Fibroblast of lung (primary cell): Measurements from ENCODE around the gene PLEKHA8. TPM values are rescaled to one million over a fixed set of nuclear protein-coding genes. Genes with fewer than 3 reads are reported as not detected.
A peak's percentile ranks its signal among the peaks of the same experiment; 100 is the strongest.

Source experiments
- DNase-seq, 2 donors: peaks; one replicate each; pipeline versions ENCODE4 v3.0.0 to v3.0.0-alpha.2; 2010; ENCODE audit warnings: low read depth in 2 of 2
- H2AFZ ChIP-seq: 2 replicates; pipeline ENCODE4 v1.5.1; 2012; ENCODE audit warnings: low read length, control low read depth, inconsistent platforms
- H3K27ac ChIP-seq: 2 replicates; pipeline ENCODE4 v1.5.1; 2011; ENCODE audit warnings: low read length, control low read depth; ENCODE audit not compliant: insufficient read depth
- H3K27me3 ChIP-seq: 2 replicates; pipeline ENCODE4 v1.5.1; 2011; ENCODE audit warnings: mild to moderate bottlenecking, low read length; ENCODE audit not compliant: control insufficient read depth, insufficient read depth
- H3K36me3 ChIP-seq: 2 replicates; pipeline ENCODE4 v1.5.1; 2011; ENCODE audit warnings: low read length; ENCODE audit not compliant: control insufficient read depth, insufficient read depth
- H3K4me1 ChIP-seq: 2 replicates; pipeline ENCODE4 v1.5.1; 2011; ENCODE audit warnings: low read length; ENCODE audit not compliant: control insufficient read depth, insufficient read depth; ENCODE audit errors: extremely low read depth
- H3K4me2 ChIP-seq: 2 replicates; pipeline ENCODE4 v1.5.1; 2011; ENCODE audit warnings: low read length, control low read depth; ENCODE audit not compliant: insufficient read depth; ENCODE audit errors: extremely low read depth
- H3K4me3 ChIP-seq, 4 experiments: fragments of 200-600 bp in 1 of 4; sonication (generic) in 1 of 4; replicated peaks in 1 of 4; 2 replicates each; pipeline ENCODE4 v1.5.1; 2011 to 2016; ENCODE audit warnings: low read length in 4 of 4, low read depth in 3 of 4, mild to moderate bottlenecking in 3 of 4, control low read depth in 2 of 4, inconsistent platforms in 1 of 4, mixed read lengths in 1 of 4; ENCODE audit not compliant: insufficient read depth in 1 of 4; ENCODE audit errors: control extremely low read depth in 1 of 4
- H3K79me2 ChIP-seq: 2 replicates; pipeline ENCODE4 v1.5.1; 2012; ENCODE audit warnings: mild to moderate bottlenecking, low read length, inconsistent platforms; ENCODE audit not compliant: control insufficient read depth, insufficient read depth
- H3K9ac ChIP-seq: 2 replicates; pipeline ENCODE4 v1.5.1; 2011; ENCODE audit warnings: mild to moderate bottlenecking, low read length, control low read depth; ENCODE audit not compliant: insufficient read depth
- H3K9me3 ChIP-seq: 2 replicates; pipeline ENCODE4 v1.5.1; 2012; ENCODE audit warnings: low read depth, low read length; ENCODE audit not compliant: control insufficient read depth, insufficient read depth
- H4K20me1 ChIP-seq: 2 replicates; pipeline ENCODE4 v1.5.1; 2011; ENCODE audit warnings: low read length; ENCODE audit not compliant: control insufficient read depth, insufficient read depth; ENCODE audit errors: extremely low read depth
- CTCF ChIP-seq, 2 donors: IDR thresholded peaks in 1 of 2; conservative IDR thresholded peaks in 1 of 2; 1 replicate in 1 of 2; 2 replicates in 1 of 2; pipeline ENCODE4 v1.5.1; 2011 to 2012; ENCODE audit warnings: low read length in 2 of 2, control low read depth in 1 of 2, inconsistent platforms in 1 of 2, low read depth in 1 of 2, mild to moderate bottlenecking in 1 of 2
- EZH2 ChIP-seq: IDR thresholded peaks from 2 replicates; pipeline ENCODE4 v1.5.1; 2012; ENCODE audit warnings: low read length, control low read depth, mild to moderate bottlenecking; ENCODE audit errors: missing control alignments
- polyA plus RNA-seq, 2 donors: library from polyadenylated mRNA; depleted of rRNA in 1 of 2; stranded (reverse) in 1 of 2; unstranded in 1 of 2; fragments of >200 nt; gene quantifications; 2 replicates each; pipeline ENCODE4 v1.2.1, GENCODE V29; 2011 to 2012; ENCODE audit warnings: missing spikeins in 1 of 2
- total RNA-seq: library from RNA; depleted of rRNA; stranded (reverse); fragments of >200 nt; gene quantifications from 2 replicates; pipeline ENCODE4 v1.2.1, GENCODE V29; 2014

Gene PLEKHA8
- total and polyA plus RNA-seq, 2 donors (not counting 1 experiment from before 2014, with no cell fraction given): 9.5 to 15.5 TPM

DNA sequence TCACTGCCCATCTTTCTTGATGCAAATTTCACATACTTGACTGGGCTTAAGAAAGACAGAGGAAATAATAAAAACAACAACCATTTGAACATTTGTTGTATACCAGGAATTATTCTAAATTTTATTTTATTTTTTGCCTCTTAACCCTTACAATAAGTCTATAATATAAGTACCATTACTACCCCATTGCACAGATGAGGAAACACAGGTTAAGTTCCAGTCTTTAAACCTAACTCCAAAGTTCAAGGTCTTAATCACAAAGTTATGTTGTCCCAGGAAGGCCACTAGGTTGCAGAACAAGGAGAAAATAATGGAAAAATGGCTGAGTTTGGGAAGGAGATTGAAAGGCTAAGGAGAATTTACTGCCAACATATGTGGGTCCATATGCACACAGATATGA, 5.2 kb upstream of the PLEKHA8 start:
- Histone ChIP-seq H3K9me3 (no peaks in the 10 kb centered on the region), H3K27me3 (no peaks in the 10 kb centered on the region), H3K9ac (no peak overlapping the region), H3K4me1 (no peaks in the 10 kb centered on the region), H2AFZ (no peak overlapping the region), H3K4me2 (no peak overlapping the region), H3K27ac (no peak overlapping the region), H3K36me3 (no peaks in the 10 kb centered on the region), H3K4me3 (no peak overlapping the region), H4K20me1 (no peaks in the 10 kb centered on the region), H3K79me2 (peaks cover 8% of the 10 kb centered on the region)
- DNase-seq: no peak
- TF ChIP-seq CTCF (conservative IDR thresholded peaks at IDR 0.05 in 1 of 2, IDR thresholded peaks at IDR 0.05 in 1 of 2; ENCODE audit: low read depth in 1 of 2, low read length in 2 of 2) (no peak), EZH2 (no peak)

DNA sequence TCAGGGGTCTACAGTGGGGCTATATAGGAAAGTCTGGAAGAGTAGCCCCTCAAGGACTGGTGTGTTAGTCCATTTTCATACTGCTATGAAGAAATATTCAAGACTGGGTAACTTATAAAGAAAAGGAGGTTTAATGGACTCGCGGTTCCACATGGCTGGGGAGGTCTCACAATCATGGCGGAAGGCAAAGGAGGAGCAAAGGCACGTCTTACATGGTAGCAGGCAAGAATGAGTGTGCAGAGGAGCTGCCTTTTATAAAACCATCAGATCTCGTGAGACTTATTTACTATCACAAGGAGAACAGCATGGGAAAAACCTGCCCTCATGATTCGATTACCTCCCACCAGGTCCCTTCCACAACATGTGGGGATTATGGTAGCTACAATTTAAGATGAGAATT, 4.7 kb upstream of the PLEKHA8 start:
- no peak for DNase-seq
- no peak for TF ChIP-seq CTCF (conservative IDR thresholded peaks at IDR 0.05 in 1 of 2, IDR thresholded peaks at IDR 0.05 in 1 of 2; ENCODE audit: low read depth in 1 of 2, low read length in 2 of 2)
- TF ChIP-seq EZH2: no peak
- peaks cover 8% of the 10 kb centered on the region for H3K79me2 ChIP-seq
- H2AFZ ChIP-seq: no peak overlapping the region
- no peaks in the 10 kb centered on the region for H3K9me3 ChIP-seq
- no peaks in the 10 kb centered on the region for H3K4me1 ChIP-seq
- no peak overlapping the region for H3K4me3 ChIP-seq
- no peak overlapping the region for H3K27ac ChIP-seq
- H4K20me1 ChIP-seq: no peaks in the 10 kb centered on the region
- H3K27me3 ChIP-seq: no peaks in the 10 kb centered on the region
- no peak overlapping the region for H3K9ac ChIP-seq
- H3K36me3 ChIP-seq: no peaks in the 10 kb centered on the region
- no peak overlapping the region for H3K4me2 ChIP-seq

DNA sequence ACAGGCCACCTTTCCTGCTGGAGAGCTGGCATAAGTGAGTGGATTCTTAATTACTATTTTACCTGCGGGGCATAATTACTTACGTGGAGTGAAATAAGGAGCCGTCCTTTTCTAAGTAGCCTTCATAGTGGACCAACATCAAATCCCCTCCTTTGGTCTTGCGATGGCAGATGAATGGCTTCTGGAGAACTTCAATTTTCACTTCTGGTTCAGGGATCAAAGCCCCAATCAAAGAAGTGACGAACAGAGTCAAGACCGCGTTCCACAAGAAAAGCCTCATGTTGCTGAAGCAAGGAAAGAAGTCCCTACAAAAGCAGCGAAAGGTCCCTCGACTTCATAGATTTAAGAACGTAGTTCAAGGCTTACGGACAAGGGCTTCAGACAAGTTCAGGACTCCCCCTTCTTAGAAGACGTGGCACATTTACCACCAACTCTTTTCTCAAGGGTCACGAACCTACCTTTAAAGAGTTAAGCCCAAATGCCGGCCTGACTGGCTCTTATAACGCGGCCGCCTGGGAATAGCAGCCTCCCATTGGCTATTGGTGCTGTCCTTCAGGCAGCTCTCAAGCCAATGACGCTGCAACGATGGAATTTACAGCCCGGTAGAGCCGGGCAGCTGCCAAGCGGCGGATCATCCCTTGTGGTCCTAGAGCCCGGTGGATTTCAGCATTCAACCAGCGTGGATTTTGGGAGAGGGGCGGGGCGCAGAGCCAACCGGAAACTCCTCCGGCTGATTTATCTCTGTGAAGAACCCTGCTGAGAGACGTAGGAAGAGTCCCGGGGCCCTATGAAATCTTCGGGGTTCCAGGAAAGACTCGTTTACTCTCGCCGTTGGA, 1.8 kb upstream of the PLEKHA8 start, which contains the start of gene FKBP14:
Gene FKBP14, minus strand, starts transcription at position 474 of the 836 bp plus-strand sequence. Its CDS starts 194 bp downstream, at position 280.
- peak; percentile 100 for DNase-seq
- H3K4me3 ChIP-seq: peak within 1 kb of the TSS; percentile 84 to 93 (median 85)
- TF ChIP-seq CTCF (conservative IDR thresholded peaks at IDR 0.05 in 1 of 2, IDR thresholded peaks at IDR 0.05 in 1 of 2; ENCODE audit: low read depth in 1 of 2, low read length in 2 of 2) (no peak), EZH2 (no peak)
- H3K4me1 ChIP-seq: peaks cover 5% of the 10 kb centered on the region
- peak within 1 kb of the TSS; percentile 77 for H3K27ac ChIP-seq
- H3K9me3 ChIP-seq: no peaks in the 10 kb centered on the region
- peaks cover 31% of the 10 kb centered on the region for H3K79me2 ChIP-seq
- no peaks in the 10 kb centered on the region for H4K20me1 ChIP-seq
- H3K9ac ChIP-seq: peak within 1 kb of the TSS; percentile 73
- H2AFZ ChIP-seq: peak within 1 kb of the TSS; percentile 87
- peak within 1 kb of the TSS; percentile 87 for H3K4me2 ChIP-seq
- H3K36me3 ChIP-seq: no peaks in the 10 kb centered on the region
- no peaks in the 10 kb centered on the region for H3K27me3 ChIP-seq
